NCI-H1694 treated with DMSO at 0.1 percent for 48 hours (cell line): Measurements from ENCODE around the gene ICAM2.

Experiments
- DNase-seq: peaks from one replicate; lab custom pipeline; 2025; lab: John Stamatoyannopoulos, UW

The ICAM2 gene

GRCh38 chr17:63974594-63975192 is 45.7 kb downstream of the ICAM2 start:
- no peak for DNase-seq

GRCh38 chr17:63973930-63974593 is 46.4 kb downstream of the ICAM2 start:
- no peak for DNase-seq

GRCh38 chr17:63973247-63973646 is 47.2 kb downstream of the ICAM2 start:
- DNase-seq = no peak

GRCh38 chr17:63972796-63973195 is 47.6 kb downstream of the ICAM2 start, which contains the start of gene SCN4A:
Gene SCN4A, minus strand, starts transcription at chr17:63972918. Its CDS starts 77 bp downstream, at chr17:63972841.
- DNase-seq = no peak

GRCh38 chr17:63969278-63969677 is 51.2 kb downstream of the ICAM2 start:
- no peak for DNase-seq

- no peak for DNase-seq
These were observed 52.5 kb downstream of the ICAM2 start for GRCh38 chr17:63967953-63968352.

GRCh38 chr17:63966646-63967264 is 53.7 kb downstream of the ICAM2 start:
- DNase-seq = no peak

GRCh38 chr17:63963123-63963522 is 57.3 kb downstream of the ICAM2 start:
- no peak for DNase-seq

- no peak for DNase-seq
These were observed 58.1 kb downstream of the ICAM2 start for GRCh38 chr17:63962298-63962744.

- DNase-seq = no peak
These were observed 58.8 kb downstream of the ICAM2 start for GRCh38 chr17:63961355-63962212.

GRCh38 chr17:63960430-63960829 is 60.0 kb downstream of the ICAM2 start:
- DNase-seq = no peak

GRCh38 chr17:63960006-63960405 is 60.4 kb downstream of the ICAM2 start:
- DNase-seq = no peak

- DNase-seq = no peak
These were observed 64.0 kb downstream of the ICAM2 start for GRCh38 chr17:63956296-63956920.

- no peak for DNase-seq
These were observed 64.6 kb downstream of the ICAM2 start for GRCh38 chr17:63955791-63956190.

GRCh38 chr17:63955232-63955631 is 65.2 kb downstream of the ICAM2 start:
- DNase-seq = no peak

GRCh38 chr17:63954402-63955063 is 65.9 kb downstream of the ICAM2 start:
- no peak for DNase-seq
